Measurements from ENCODE around the gene CMPK2. TPM values are rescaled to one million over a fixed set of nuclear protein-coding genes. Genes with fewer than 3 reads are reported as not detected.

CMPK2 gene
- total and polyA plus RNA-seq, 10 of the 15 experiments (the other 5 are each of a cell fraction or from before 2014, with no cell fraction given), result 0.50 to 5.6 (median 3.2) TPM

- TF ChIP-seq ZNF592 (IDR thresholded peaks at IDR 0.05) (no peak), ZBTB11 (CRISPR knock-in tag; IDR thresholded peaks at IDR 0.05) (no peak), RELB (IDR thresholded peaks at IDR 0.05; ENCODE audit: low read depth) (no peak), E4F1 (IDR thresholded peaks at IDR 0.05; ENCODE audit: borderline replicate concordance, partially characterized antibody) (no peak), FOXM1 (IDR thresholded peaks at IDR 0.05; ENCODE audit: low read depth, low read length) (no peak), SP1 (IDR thresholded peaks at IDR 0.05; ENCODE audit: low read depth, low read length) (no peak), MEF2A (IDR thresholded peaks at IDR 0.05; ENCODE audit: insufficient read depth, low read depth, low read length) (no peak)
Measured at GRCh38 chr2:6812857-6813530, 52.7 kb downstream of the CMPK2 start (continued).

Data from GM12878 (cell line).